Measurements from ENCODE around the gene F9. TPM values are rescaled to one million over a fixed set of nuclear protein-coding genes. Genes with fewer than 3 reads are reported as not detected.
"Not testable (repeated sequence)": the region's sequence is repeated elsewhere in the genome, so short reads cannot be mapped to it uniquely, and the experiment has no call there.

Gene F9
- total RNA-seq, 6 experiments from 2014 or later: not detected

DNA sequence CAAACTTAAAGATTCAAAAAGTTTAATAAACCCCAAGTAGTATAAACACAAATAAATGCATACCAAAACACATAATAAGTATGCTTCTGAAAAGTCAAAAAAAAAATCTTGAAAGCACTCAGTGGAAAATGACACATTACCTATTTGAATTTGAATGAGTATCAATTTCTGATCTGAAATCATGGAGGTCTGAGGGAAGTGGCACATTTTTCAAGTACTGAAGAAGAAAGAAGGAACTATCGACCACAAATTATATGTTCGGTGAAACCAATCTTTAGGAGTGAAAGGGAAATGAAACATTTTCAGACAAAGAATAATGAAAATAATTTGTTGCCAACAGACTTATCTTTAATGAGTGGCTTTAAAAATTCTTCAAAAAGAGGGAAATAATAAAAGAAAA is 12.1 kb upstream of the F9 start:
- H3K36me3 Mint-ChIP-seq (ENCODE audit: low read depth): no peaks in the 10 kb centered on the region
- H3K4me3 Mint-ChIP-seq: no peak overlapping the region
- H3K27ac Mint-ChIP-seq: no peak overlapping the region
- no peaks in the 10 kb centered on the region for H3K9me3 Mint-ChIP-seq
- H3K27me3 Mint-ChIP-seq (ENCODE audit: insufficient read depth): no peaks in the 10 kb centered on the region
- TF ChIP-seq, protein P1, sequence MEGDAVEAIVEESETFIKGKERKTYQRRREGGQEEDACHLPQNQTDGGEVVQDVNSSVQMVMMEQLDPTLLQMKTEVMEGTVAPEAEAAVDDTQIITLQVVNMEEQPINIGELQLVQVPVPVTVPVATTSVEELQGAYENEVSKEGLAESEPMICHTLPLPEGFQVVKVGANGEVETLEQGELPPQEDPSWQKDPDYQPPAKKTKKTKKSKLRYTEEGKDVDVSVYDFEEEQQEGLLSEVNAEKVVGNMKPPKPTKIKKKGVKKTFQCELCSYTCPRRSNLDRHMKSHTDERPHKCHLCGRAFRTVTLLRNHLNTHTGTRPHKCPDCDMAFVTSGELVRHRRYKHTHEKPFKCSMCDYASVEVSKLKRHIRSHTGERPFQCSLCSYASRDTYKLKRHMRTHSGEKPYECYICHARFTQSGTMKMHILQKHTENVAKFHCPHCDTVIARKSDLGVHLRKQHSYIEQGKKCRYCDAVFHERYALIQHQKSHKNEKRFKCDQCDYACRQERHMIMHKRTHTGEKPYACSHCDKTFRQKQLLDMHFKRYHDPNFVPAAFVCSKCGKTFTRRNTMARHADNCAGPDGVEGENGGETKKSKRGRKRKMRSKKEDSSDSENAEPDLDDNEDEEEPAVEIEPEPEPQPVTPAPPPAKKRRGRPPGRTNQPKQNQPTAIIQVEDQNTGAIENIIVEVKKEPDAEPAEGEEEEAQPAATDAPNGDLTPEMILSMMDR (IDR thresholded peaks at IDR 0.05): no peak
- no peaks in the 10 kb centered on the region for H3K4me1 Mint-ChIP-seq (ENCODE audit: low read depth)
- DNase-seq: no peak

DNA sequence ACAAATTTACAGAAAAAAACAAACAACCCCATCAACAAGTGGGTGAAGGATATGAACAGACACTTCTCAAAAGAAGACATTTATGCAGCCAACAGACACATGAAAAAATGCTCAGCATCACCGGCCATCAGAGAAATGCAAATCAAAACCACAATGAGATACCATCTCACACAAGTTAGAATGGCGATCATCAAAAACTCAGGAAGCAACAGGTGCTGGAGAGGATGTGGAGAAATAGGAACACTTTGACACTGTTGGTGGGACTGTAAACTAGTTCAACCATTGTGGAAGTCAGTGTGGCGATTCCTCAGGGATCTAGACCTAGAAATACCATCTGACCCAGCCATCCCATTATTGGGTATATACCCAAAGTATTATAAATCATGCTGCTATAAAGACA is 1.7 kb upstream of the F9 start:
- H3K27me3 Mint-ChIP-seq (ENCODE audit: insufficient read depth); H3K4me3 Mint-ChIP-seq; DNase-seq; H3K27ac Mint-ChIP-seq; H3K36me3 Mint-ChIP-seq (ENCODE audit: low read depth); H3K4me1 Mint-ChIP-seq (ENCODE audit: low read depth); H3K9me3 Mint-ChIP-seq: not testable (repeated sequence)

DNA sequence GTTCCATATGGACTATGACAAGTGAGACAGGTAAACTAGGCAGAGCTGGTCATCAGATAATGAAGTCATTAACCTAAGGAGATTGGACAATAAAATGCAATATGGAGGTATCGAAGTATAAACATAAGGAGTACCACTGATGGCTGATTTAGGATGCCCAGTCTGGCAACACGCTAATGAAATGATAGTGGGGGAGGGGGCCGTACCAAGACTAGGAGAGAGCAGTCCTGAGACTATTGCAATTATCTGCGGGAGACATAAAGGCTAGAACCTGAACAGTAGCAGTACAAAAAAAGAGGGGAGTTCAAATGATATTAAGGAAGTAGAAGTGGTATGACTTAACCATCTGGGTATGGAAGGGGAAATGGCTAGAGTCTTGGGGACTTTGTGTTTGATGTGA is 2.3 kb downstream of the F9 start:
- no peak for DNase-seq
- no peaks in the 10 kb centered on the region; the same call in 1 of the 2 replicates for H3K27me3 Mint-ChIP-seq (ENCODE audit: insufficient read depth)
- no peaks in the 10 kb centered on the region for H3K4me1 Mint-ChIP-seq (ENCODE audit: low read depth)
- TF ChIP-seq, protein P1 (IDR thresholded peaks at IDR 0.05): no peak
- no peaks in the 10 kb centered on the region for H3K36me3 Mint-ChIP-seq (ENCODE audit: low read depth)
- H3K4me3 Mint-ChIP-seq: no peak overlapping the region
- no peaks in the 10 kb centered on the region for H3K9me3 Mint-ChIP-seq
- H3K27ac Mint-ChIP-seq: no peak overlapping the region

DNA sequence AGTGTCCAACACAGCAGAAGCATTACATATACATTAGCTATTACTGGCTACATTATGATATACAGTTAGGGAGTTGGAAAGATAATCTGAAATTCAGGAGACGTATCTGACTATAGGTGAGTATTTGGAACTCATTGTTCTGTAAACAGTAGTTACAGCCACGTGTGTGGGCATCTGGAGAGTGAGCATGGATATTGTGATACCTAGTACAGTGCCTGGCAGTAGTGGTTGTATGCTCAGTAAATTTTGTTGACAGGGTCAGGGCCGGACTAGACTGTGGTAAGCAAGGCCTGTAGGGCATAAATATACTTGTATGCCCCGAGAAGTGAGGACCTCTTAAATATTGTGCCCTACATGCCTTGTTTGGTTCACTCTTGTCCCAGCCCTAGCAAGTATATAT is 2.9 kb downstream of the F9 start:
- Mint-ChIP-seq H3K27me3 (ENCODE audit: insufficient read depth) (no peaks in the 10 kb centered on the region; the same call in 1 of the 2 replicates), H3K4me1 (ENCODE audit: low read depth) (no peaks in the 10 kb centered on the region), H3K27ac (no peak overlapping the region), H3K4me3 (no peak overlapping the region), H3K9me3 (no peaks in the 10 kb centered on the region), H3K36me3 (ENCODE audit: low read depth) (no peaks in the 10 kb centered on the region)
- DNase-seq: no peak
- TF ChIP-seq, protein P1 (IDR thresholded peaks at IDR 0.05): no peak

DNA sequence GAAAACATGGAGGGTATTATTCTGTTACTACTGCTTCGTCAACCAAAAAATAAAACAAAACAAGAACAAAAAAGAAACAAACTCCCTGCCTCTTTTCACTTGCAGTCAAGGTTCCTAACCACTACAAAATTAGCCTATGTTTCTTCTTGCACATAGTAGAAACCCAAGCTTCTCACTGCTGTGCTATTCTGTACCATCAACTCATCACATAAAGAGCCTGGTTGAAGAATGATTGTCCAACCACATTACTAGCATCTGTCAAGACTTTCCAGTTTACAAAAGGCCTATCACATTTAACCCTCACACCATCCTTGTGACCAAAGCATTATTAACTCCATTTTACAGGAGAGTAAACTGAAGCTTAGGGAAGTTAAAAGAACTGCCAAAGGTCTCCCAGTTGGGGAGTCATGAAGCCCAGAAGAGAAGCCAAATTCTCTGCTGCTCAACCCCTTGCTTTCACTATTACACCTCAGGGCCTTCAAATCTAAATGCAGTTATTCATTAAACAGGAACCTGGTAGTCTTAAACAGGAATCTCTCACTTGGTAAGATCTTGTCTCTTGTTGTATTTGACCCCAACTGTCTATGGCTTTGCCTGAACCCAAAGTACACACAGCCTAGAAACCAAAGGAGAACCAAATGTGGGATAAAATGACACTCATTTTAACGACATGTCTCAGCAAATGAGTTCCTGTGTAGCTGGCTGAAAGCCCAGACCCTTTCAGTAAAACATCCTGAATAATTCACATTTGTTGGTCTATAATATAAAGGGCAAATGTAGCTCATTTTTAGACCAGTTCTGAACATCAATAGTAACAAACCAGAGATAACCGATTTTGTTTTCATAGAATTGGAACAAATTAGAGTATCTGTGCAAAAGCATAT is 8.6 kb downstream of the F9 start:
- no peak overlapping the region for H3K4me3 Mint-ChIP-seq
- TF ChIP-seq, protein P1 (IDR thresholded peaks at IDR 0.05): no peak
- H3K27me3 Mint-ChIP-seq (ENCODE audit: insufficient read depth): no peaks in the 10 kb centered on the region
- H3K4me1 Mint-ChIP-seq (ENCODE audit: low read depth): no peaks in the 10 kb centered on the region
- DNase-seq: no peak
- H3K9me3 Mint-ChIP-seq: no peaks in the 10 kb centered on the region
- no peak overlapping the region for H3K27ac Mint-ChIP-seq
- no peaks in the 10 kb centered on the region for H3K36me3 Mint-ChIP-seq (ENCODE audit: low read depth)

DNA sequence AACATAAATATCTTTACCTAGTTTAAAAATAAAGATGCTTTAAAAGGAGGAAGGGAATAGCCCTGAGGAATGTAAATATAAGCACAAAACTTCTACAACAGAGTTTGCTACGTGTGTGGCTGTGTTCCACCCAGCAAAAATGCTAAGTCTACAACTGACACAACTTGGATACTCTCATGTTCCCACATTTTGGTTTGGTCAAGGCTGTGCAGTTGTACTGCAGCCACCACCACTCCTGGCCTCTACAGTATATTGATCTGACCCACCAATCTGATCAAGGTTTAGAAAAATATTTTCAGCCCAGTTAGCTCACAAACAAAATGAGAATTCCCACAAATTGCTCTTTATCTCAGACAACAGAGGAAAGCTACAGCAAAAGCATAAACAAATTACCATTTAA is 12.1 kb downstream of the F9 start:
- Mint-ChIP-seq H3K9me3 (no peaks in the 10 kb centered on the region), H3K27ac (no peak overlapping the region), H3K4me3 (no peak overlapping the region), H3K36me3 (ENCODE audit: low read depth) (no peaks in the 10 kb centered on the region), H3K4me1 (ENCODE audit: low read depth) (no peaks in the 10 kb centered on the region), H3K27me3 (ENCODE audit: insufficient read depth) (no peaks in the 10 kb centered on the region)
- TF ChIP-seq, protein P1 (IDR thresholded peaks at IDR 0.05): no peak
- DNase-seq: no peak
